CD14-positive monocyte (primary cell): ENCODE measurements around the gene NDRG3. TPM values are rescaled to one million over a fixed set of nuclear protein-coding genes. Genes with fewer than 3 reads are reported as not detected.

ENCODE experiments used
- DNase-seq, 3 donors: peaks; one replicate each; pipeline ENCODE4 v3.0.0-alpha.2; 2011 to 2022
- H2AFZ ChIP-seq: 2 replicates; pipeline ENCODE4 v1.6.0; 2012; ENCODE audit warnings: mild to moderate bottlenecking, low read depth, low read length, inconsistent platforms; ENCODE audit not compliant: insufficient read depth, poor library complexity, severe bottlenecking
- H3K27ac ChIP-seq, 2 donors: 1 replicate in 1 of 2; 2 replicates in 1 of 2; pipeline ENCODE4 v1.5.1; 2012 to 2013; ENCODE audit warnings: low read length in 2 of 2, control low read depth in 1 of 2, inconsistent platforms in 1 of 2, low read depth in 1 of 2, mild to moderate bottlenecking in 1 of 2
- H3K27me3 ChIP-seq, 2 donors: one replicate each; pipeline versions ENCODE4 v1.6.0 to v1.6.1; 2011 to 2013; ENCODE audit warnings: low read length in 2 of 2; ENCODE audit not compliant: control insufficient read depth in 2 of 2, insufficient read depth in 2 of 2
- H3K36me3 ChIP-seq, 2 donors: replicated peaks in 1 of 2; 1 replicate in 1 of 2; 2 replicates in 1 of 2; pipeline versions ENCODE4 v1.5.1 to v1.6.1; 2012 to 2013; ENCODE audit warnings: low read length in 2 of 2, control low read depth in 1 of 2, inconsistent platforms in 1 of 2, mild to moderate bottlenecking in 1 of 2; ENCODE audit not compliant: insufficient read depth in 2 of 2, control insufficient read depth in 1 of 2
- H3K4me1 ChIP-seq, 2 donors: 1 replicate in 1 of 2; 2 replicates in 1 of 2; pipeline versions ENCODE4 v1.5.1 to v1.6.1; 2012 to 2013; ENCODE audit warnings: low read length in 2 of 2, control low read depth in 1 of 2, inconsistent platforms in 1 of 2, mild to moderate bottlenecking in 1 of 2, moderate library complexity in 1 of 2; ENCODE audit not compliant: insufficient read depth in 2 of 2, control insufficient read depth in 1 of 2
- H3K4me2 ChIP-seq: replicated peaks from 2 replicates; pipeline ENCODE3; 2012; ENCODE audit warnings: low read length, moderate library complexity, mild to moderate bottlenecking; ENCODE audit not compliant: poor library complexity, severe bottlenecking; ENCODE audit errors: extremely low read depth
- H3K4me3 ChIP-seq, 3 experiments: fragments of 200-600 bp in 1 of 3; sonication (generic) in 1 of 3; replicated peaks in 1 of 3; 1 replicate in 2 of 3; 2 replicates in 1 of 3; pipeline ENCODE4 v1.5.1; 2011 to 2013; ENCODE audit warnings: low read length in 3 of 3, mild to moderate bottlenecking in 3 of 3, control low read depth in 2 of 3, low read depth in 2 of 3, inconsistent platforms in 1 of 3, moderate library complexity in 1 of 3
- H3K79me2 ChIP-seq: 2 replicates; pipeline ENCODE4 v1.6.0; 2012; ENCODE audit warnings: mild to moderate bottlenecking, control low read depth, inconsistent platforms, low read length, moderate library complexity; ENCODE audit not compliant: insufficient read depth
- H3K9ac ChIP-seq: 2 replicates; pipeline ENCODE4 v1.6.0; 2017; ENCODE audit warnings: low read length, mild to moderate bottlenecking; ENCODE audit not compliant: insufficient read depth, poor library complexity, severe bottlenecking
- H3K9me3 ChIP-seq, 2 donors: replicated peaks in 1 of 2; 1 replicate in 1 of 2; 2 replicates in 1 of 2; pipeline versions ENCODE4 v1.5.1 to v1.6.1; 2012 to 2013; ENCODE audit warnings: low read length in 2 of 2, control low read depth in 1 of 2; ENCODE audit not compliant: control insufficient read depth in 1 of 2, insufficient read depth in 1 of 2
- H4K20me1 ChIP-seq: 2 replicates; pipeline ENCODE4 v1.6.0; 2012; ENCODE audit warnings: mild to moderate bottlenecking, low read length, control low read depth, moderate library complexity; ENCODE audit not compliant: insufficient read depth
- H3K27ac Mint-ChIP-seq, 7 donors: one replicate each; pipeline ENCODE4 v1.8.0; 2020; ENCODE audit warnings: mild to moderate bottlenecking in 7 of 7, mixed read lengths in 7 of 7, moderate library complexity in 6 of 7, inconsistent platforms in 2 of 7
- H3K27me3 Mint-ChIP-seq, 3 donors: one replicate each; pipeline ENCODE4 v1.8.0; 2021 to 2022; ENCODE audit warnings: low read depth in 3 of 3, mild to moderate bottlenecking in 3 of 3, mixed read lengths in 3 of 3, moderate library complexity in 3 of 3, inconsistent platforms in 1 of 3
- H3K36me3 Mint-ChIP-seq, 2 donors: one replicate each; pipeline ENCODE4 v1.8.0; 2020; ENCODE audit warnings: mixed read lengths in 2 of 2, inconsistent platforms in 1 of 2, mild to moderate bottlenecking in 1 of 2
- H3K4me1 Mint-ChIP-seq: one replicate; pipeline ENCODE4 v1.8.0; 2020; ENCODE audit warnings: mild to moderate bottlenecking, mixed read lengths
- H3K4me3 Mint-ChIP-seq, 2 donors: one replicate each; pipeline ENCODE4 v1.8.0; 2020; ENCODE audit warnings: mild to moderate bottlenecking in 2 of 2, mixed read lengths in 2 of 2, moderate library complexity in 1 of 2
- H3K9me3 Mint-ChIP-seq, 7 donors: one replicate each; pipeline ENCODE4 v1.8.0; 2020 to 2022; ENCODE audit warnings: mixed read lengths in 7 of 7, mild to moderate bottlenecking in 6 of 7, moderate library complexity in 6 of 7, inconsistent platforms in 2 of 7
- CTCF ChIP-seq: fragments of 200-600 bp; IDR thresholded peaks from one replicate; pipeline ENCODE4 v1.8.0; 2022; ENCODE audit warnings: antibody characterized with exemption, mild to moderate bottlenecking
- WGBS: methylation state at CpG from one replicate; pipeline ENCODE4 v1.1.5; 2013; ENCODE audit warnings: missing lambda C conversion rate; ENCODE audit not compliant: insufficient coverage; 5-methylcytosine and 5-hydroxymethylcytosine counted together
- intact Hi-C, 2 donors: fragments of 100-400 bp; cut with micrococcal nuclease; formaldehyde crosslinking; loops; one replicate each; pipeline versions ENCODE4 v1.15.0 to v1.15.1; 2023
- polyA plus RNA-seq, 3 donors: library from polyadenylated mRNA; depleted of rRNA in 1 of 3; unstranded in 2 of 3; stranded (reverse) in 1 of 3; fragments of 300-500 nt in 2 of 3; fragments of >200 nt in 1 of 3; fragmentation: Illumina TruSeq in 2 of 3; gene quantifications; 1 replicate in 2 of 3; 2 replicates in 1 of 3; pipeline ENCODE4 v1.2.3, GENCODE V29; 2012 to 2021

The NDRG3 gene
- polyA plus RNA-seq, 3 donors = 16.0 to 23.2 (median 21.7) TPM

GRCh38 chr20:36709126-36709525 lies 36.8 kb downstream of the NDRG3 start:
- H3K9me3 Mint-ChIP-seq = no peaks in the 10 kb centered on the region
- Histone ChIP-seq H3K27me3 (no peaks in the 10 kb centered on the region), H3K9ac (no peak overlapping the region), H3K36me3 (no peaks in the 10 kb centered on the region), H3K4me1 (no peaks in the 10 kb centered on the region), H3K4me3 (no peak overlapping the region), H3K79me2 (no peaks in the 10 kb centered on the region), H3K4me2 (no peak overlapping the region), H2AFZ (no peak overlapping the region), H3K9me3 (no peaks in the 10 kb centered on the region), H3K27ac (no peak overlapping the region), H4K20me1 (no peaks in the 10 kb centered on the region)
- intact Hi-C loops = no loop called here
- H3K4me1 Mint-ChIP-seq = no peaks in the 10 kb centered on the region
- WGBS = 93% methylated on average over 4 of the region's 5 CpGs
- DNase-seq = no peak
- H3K4me3 Mint-ChIP-seq = no peak overlapping the region
- H3K27me3 Mint-ChIP-seq = peaks cover 0 to 5% (median 4%) of the 10 kb centered on the region in 3 donors
- H3K27ac Mint-ChIP-seq = no peak overlapping the region
- TF ChIP-seq CTCF = no peak
- H3K36me3 Mint-ChIP-seq = peaks cover 0 to 5% of the 10 kb centered on the region in 2 donors

GRCh38 chr20:36703530-36703929 lies 42.4 kb downstream of the NDRG3 start:
- intact Hi-C loops = no loop called here
- Mint-ChIP-seq H3K36me3 (peaks cover 7 to 10% of the 10 kb centered on the region in 2 donors), H3K9me3 (no peaks in the 10 kb centered on the region), H3K27ac (no peak overlapping the region), H3K27me3 (peaks cover 0 to 3% (median 2%) of the 10 kb centered on the region in 3 donors), H3K4me3 (no peak overlapping the region), H3K4me1 (peaks cover 3% of the 10 kb centered on the region)
- H3K79me2 ChIP-seq = no peaks in the 10 kb centered on the region
- no peaks in the 10 kb centered on the region for H3K4me1 ChIP-seq
- no peaks in the 10 kb centered on the region for H3K27me3 ChIP-seq
- no peaks in the 10 kb centered on the region for H4K20me1 ChIP-seq
- no peak overlapping the region for H3K4me2 ChIP-seq
- H3K36me3 ChIP-seq = no peaks in the 10 kb centered on the region
- no peaks in the 10 kb centered on the region for H3K9me3 ChIP-seq
- no peak for TF ChIP-seq CTCF
- no peak overlapping the region for H2AFZ ChIP-seq
- H3K4me3 ChIP-seq = no peak overlapping the region
- H3K27ac ChIP-seq = no peak overlapping the region
- no peak for DNase-seq
- H3K9ac ChIP-seq = no peak overlapping the region
- WGBS = 100% methylated on average over 1 of the region's 4 CpGs
